Stomach smooth muscle (tissue), 2 donors: Measurements from ENCODE around the gene ACBD6.

ENCODE experiments used
- H3K27ac ChIP-seq: one replicate; pipeline ENCODE4 v1.7.0; 2013; ENCODE audit warnings: mild to moderate bottlenecking, low read length, inconsistent platforms
- H3K27me3 ChIP-seq, 2 donors: one replicate each; pipeline ENCODE4 v1.7.0; 2013; ENCODE audit warnings: low read length in 2 of 2; ENCODE audit not compliant: insufficient read depth in 2 of 2, control insufficient read depth in 1 of 2
- H3K36me3 ChIP-seq, 2 donors: one replicate each; pipeline ENCODE4 v1.7.0; 2013; ENCODE audit warnings: low read length in 2 of 2; ENCODE audit not compliant: control insufficient read depth in 2 of 2, insufficient read depth in 2 of 2
- H3K4me1 ChIP-seq: one replicate; pipeline ENCODE4 v1.7.0; 2013; ENCODE audit warnings: low read length; ENCODE audit not compliant: control insufficient read depth, insufficient read depth
- H3K4me3 ChIP-seq, 2 donors: one replicate each; pipeline ENCODE4 v1.7.0; 2013; ENCODE audit warnings: low read length in 2 of 2
- H3K9ac ChIP-seq, 2 donors: one replicate each; pipeline ENCODE4 v1.7.0; 2013; ENCODE audit warnings: low read length in 2 of 2, mild to moderate bottlenecking in 1 of 2
- H3K9me3 ChIP-seq, 2 donors: one replicate each; pipeline ENCODE4 v1.7.0; 2013; ENCODE audit warnings: low read length in 2 of 2; ENCODE audit not compliant: control insufficient read depth in 2 of 2
- donor health status: healthy.
- donor health status: Pancreatic carcinoma.

The ACBD6 gene

DNA sequence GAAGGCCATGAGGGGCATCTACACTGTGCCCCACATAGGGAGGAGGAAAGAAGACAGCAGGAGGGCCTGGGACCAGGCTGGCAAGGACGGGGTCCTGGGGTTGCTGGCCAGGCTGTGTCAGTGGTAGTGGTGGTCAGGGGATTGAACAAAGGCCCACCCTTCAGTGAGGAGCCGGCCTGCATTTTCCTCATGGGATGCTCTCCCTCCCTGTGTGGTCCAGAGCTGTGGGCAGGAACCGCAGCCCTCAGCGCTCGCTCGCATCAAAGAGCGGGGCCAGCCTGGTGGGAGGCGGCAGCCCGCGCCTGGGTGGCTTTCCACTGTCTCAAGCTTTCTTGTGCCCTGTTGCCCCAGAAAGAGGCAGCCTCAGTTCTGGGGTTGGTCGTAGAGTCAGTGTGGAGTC lies 247.5 kb downstream of the ACBD6 start:
- H3K36me3 ChIP-seq = no peaks in the 10 kb centered on the region
- no peaks in the 10 kb centered on the region for H3K4me1 ChIP-seq
- H3K27me3 ChIP-seq = peaks cover 49 to 66% of the 10 kb centered on the region in 2 donors
- H3K9ac ChIP-seq = no peak overlapping the region
- H3K9me3 ChIP-seq = no peaks in the 10 kb centered on the region
- no peak overlapping the region for H3K4me3 ChIP-seq
- no peak overlapping the region for H3K27ac ChIP-seq

DNA sequence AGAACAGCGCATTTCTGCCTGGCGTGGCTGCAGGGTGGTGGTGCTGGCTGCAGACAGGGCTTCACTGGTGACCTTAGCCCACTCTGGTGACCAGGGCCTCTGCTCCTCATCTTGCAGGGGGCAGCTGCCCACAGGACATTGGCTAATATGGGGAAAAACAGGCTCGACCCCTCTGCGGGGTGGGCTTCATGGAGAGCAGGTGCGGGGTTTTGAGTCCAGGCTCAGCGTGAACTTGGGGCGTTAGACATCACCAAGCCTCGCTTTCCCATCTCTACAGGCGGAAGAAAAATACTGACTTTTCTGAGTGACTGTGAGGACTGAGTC lies 247.9 kb downstream of the ACBD6 start:
- Histone ChIP-seq H3K36me3 (no peaks in the 10 kb centered on the region), H3K9ac (no peak overlapping the region), H3K27me3 (peaks cover 46 to 65% of the 10 kb centered on the region in 2 donors), H3K27ac (no peak overlapping the region), H3K9me3 (no peaks in the 10 kb centered on the region), H3K4me3 (no peak overlapping the region), H3K4me1 (no peaks in the 10 kb centered on the region)

DNA sequence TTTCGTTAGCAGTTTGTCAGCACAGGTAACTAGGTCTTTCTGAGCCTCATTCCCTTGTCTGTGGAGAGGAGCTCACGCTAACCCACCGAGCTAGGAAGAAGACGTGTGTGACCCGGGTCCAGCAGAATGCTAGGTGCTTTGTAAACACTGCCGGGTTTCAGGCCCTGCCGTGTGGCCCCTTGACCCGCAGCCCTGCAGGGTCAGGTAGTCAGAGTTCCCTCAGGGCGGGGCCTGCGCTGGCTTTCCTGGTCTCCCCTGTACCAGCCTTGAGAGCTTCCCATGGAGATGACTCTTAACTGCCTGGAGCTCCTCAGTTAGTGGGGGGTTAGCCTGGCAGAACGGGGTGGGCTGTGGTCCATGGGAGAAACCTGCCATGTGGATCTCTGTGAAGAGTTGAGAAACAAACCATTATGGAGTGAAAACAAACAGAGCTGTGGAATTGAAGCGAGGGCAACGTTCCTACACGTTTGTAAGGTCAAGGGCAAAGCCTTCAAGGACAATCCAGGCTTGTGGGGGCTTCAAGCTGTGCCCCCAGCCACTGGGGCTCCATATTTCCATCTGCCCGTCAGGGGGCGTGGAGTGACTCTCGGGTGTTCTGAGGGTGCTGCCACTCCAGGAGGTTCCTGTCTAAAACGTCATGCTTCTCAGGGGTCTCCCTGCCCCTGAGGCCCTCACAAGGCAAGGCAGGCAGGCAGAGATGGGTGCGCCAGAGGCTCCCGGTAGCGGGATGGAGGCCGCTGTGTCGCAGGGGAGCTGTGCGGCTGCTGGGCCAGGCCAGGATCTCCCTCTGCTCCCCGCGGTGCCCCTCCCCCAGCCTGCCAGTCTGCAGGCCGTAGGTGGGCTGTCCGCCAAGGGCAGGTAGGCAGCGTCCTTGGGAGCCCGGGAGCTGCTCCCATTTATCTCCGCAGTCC lies 248.5 kb downstream of the ACBD6 start:
- H3K9me3 ChIP-seq = no peaks in the 10 kb centered on the region
- no peak overlapping the region for H3K9ac ChIP-seq
- H3K27ac ChIP-seq = no peak overlapping the region
- no peak overlapping the region for H3K4me3 ChIP-seq
- peaks cover 43 to 59% of the 10 kb centered on the region in 2 donors for H3K27me3 ChIP-seq
- no peaks in the 10 kb centered on the region for H3K4me1 ChIP-seq
- H3K36me3 ChIP-seq = no peaks in the 10 kb centered on the region

DNA sequence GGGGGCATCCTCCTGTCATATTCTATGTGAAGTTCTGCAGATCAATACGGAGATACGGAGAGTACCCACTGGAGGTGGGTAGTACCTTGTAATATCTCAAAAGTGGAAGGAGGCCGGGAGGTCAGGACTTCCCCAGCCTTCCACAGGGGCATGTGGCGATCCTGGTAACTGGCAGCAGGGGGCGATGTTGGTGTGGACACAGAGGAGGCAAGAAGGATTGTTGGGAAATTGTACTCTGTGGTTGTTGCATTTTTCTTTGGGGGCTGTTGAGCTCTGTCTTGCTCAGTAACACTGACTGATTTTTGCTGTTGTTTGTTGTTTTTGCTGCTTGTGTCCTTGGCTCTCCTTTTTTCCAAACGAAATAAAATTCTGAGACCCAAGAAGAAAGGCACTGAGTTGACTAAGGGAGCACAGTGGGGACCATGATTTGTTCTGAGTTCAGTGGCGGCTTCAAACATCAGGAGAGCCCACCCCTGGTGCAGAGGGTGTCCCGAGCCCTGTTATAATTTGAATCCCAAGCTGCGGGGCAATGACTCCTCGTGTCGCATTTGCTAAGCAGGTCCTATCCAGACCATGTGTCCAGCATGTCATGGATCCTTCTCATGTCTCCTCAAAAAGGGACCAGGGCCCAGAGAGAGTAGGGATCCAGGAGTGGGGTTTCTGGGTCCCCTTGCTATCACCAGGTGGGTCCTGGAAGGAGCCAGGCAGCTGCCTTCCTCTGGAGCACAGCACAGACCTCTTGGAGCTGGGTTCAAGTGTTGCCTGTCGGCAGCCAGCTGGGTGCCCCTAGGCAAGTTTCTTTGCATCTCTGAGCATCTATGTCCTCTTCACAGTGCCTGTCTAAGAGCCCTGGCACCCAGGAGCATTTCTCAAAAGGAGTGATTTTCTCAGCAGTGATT lies 249.5 kb downstream of the ACBD6 start:
- H3K27ac ChIP-seq = no peak overlapping the region
- H3K36me3 ChIP-seq = no peaks in the 10 kb centered on the region
- H3K4me1 ChIP-seq = no peaks in the 10 kb centered on the region
- peaks cover 35 to 53% of the 10 kb centered on the region in 2 donors for H3K27me3 ChIP-seq
- H3K9ac ChIP-seq = no peak overlapping the region
- H3K4me3 ChIP-seq = no peak overlapping the region
- no peaks in the 10 kb centered on the region for H3K9me3 ChIP-seq

DNA sequence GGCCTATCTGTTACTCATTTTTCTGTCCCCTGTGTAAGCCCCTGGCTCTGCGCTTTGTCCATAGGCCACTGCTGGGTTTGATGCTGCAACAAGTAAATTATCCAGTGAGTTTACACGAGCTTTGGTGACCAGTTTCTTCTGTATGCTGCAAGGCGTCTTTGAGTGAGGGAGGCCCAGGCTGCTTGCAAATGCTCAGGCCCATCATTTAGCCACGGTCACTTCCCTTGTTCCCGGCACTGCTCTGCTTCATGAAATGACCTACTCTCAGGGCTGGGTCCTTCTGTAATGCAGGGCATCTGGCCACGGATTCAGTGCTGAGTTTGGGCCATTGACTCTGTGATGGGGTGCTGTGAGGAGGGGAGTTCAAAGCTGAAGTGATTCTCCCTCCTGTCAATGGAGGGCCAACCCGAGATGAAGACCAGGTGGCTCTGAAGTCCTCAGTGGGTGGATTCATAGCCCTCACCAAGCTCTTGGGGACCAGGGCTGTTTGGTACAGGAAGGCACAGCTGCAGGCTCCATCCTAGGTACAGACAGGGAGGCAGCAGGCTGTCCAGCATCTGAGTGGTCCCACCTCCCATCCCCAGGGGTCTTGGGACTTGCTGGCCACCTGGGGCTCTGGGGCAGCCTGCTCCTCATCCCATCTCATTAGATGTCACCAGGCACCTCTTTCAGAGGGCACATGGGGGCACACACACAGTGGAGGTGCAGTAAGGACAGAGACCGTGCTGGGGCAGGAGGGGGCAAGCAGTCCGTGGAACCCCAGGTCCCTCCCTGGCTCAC lies 250.7 kb downstream of the ACBD6 start:
- H3K9ac ChIP-seq = no peak overlapping the region
- no peak overlapping the region for H3K27ac ChIP-seq
- no peak overlapping the region for H3K4me3 ChIP-seq
- H3K27me3 ChIP-seq = peaks cover 31 to 44% of the 10 kb centered on the region in 2 donors
- no peaks in the 10 kb centered on the region for H3K4me1 ChIP-seq
- no peaks in the 10 kb centered on the region for H3K36me3 ChIP-seq
- H3K9me3 ChIP-seq = no peaks in the 10 kb centered on the region

DNA sequence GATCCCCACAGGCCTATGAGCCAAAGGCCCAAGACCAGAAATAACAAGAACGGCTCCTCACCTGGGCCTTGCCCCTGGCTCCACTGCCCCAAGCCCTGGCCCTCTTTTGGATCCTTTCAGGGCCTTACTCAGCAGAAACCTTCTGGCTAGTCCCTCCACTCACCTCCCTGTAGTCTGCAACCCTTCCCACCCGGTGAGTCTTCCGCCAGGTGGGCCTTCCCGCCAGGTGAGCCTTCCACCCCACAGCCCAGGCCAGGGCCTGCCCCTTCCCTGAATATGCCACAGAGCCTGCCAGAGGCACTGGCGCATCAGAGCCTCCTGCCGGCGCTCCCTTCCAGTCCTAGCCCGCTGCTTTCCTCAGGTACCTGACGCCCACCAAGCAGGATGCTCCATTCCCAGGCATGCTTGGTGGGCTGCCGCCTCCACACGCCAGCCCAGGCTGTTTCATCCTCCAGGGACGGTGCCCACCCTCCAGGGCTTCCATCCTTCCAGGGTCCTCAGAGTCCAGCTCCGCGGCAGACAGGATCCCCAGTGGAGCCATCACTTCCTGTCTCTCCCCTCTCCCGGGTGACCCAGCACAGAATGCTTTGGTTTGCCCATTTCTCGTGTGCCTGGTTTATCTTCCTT lies 251.4 kb downstream of the ACBD6 start:
- no peaks in the 10 kb centered on the region for H3K36me3 ChIP-seq
- H3K27me3 ChIP-seq = peaks cover 24 to 37% of the 10 kb centered on the region in 2 donors
- no peak overlapping the region for H3K27ac ChIP-seq
- no peak overlapping the region for H3K9ac ChIP-seq
- no peaks in the 10 kb centered on the region for H3K9me3 ChIP-seq
- H3K4me3 ChIP-seq = no peak overlapping the region
- no peaks in the 10 kb centered on the region for H3K4me1 ChIP-seq

DNA sequence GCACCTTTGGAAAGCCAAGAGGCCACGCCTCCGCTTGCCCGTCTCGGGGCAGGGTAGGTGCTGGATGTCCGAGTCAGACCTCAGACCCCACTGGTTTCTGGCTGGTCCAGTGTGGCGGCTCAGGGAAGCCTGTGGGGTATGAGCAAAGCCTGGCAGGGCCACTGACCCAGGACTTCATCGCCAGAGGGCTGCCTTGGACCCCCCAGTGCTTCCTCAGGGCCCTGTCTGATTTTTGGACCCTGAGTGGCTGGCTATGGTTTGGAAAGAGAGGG lies 251.9 kb downstream of the ACBD6 start:
- H3K36me3 ChIP-seq = no peaks in the 10 kb centered on the region
- H3K9me3 ChIP-seq = no peaks in the 10 kb centered on the region
- H3K27me3 ChIP-seq = peaks cover 19 to 36% of the 10 kb centered on the region in 2 donors
- no peak overlapping the region for H3K9ac ChIP-seq
- no peak overlapping the region for H3K4me3 ChIP-seq
- no peaks in the 10 kb centered on the region for H3K4me1 ChIP-seq
- no peak overlapping the region for H3K27ac ChIP-seq

DNA sequence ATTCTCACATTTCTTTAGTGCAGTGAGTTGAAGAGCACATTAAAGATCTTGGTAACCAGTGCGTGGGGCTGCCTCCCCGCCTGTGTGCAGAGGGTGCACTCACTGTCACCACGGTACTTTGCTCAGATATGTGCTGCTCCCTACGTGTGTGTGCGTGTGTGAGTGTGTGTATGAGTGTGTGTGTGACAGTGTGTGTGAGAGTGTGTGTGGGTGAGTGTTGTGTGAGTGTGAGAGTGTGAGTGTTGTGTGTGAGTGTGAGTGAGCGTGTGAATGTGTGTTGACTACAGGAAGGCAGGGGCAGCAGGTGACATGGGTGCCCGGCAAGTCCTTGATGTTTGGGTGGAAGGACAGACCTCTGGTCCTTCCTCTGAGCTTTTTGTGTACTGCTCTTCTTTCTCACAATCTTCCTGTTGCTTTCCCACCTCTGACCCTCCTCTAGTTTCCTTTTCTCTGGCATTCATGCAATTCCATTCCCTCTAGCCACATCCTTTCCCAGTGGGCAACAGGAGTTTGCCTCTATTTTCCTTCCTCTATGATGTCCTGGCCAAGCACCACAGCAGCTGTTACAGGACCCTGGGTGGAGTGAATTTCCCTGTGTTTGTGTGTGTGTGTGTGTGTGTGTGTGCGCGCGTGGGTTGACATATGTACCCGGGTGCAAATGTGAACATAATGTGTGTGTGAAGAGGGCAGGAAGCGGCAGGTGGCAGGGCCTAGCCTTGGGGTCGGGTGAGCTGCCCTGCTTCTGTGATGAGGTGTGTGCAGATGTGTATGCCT lies 252.5 kb downstream of the ACBD6 start:
- H3K4me3 ChIP-seq = no peak overlapping the region
- H3K4me1 ChIP-seq = no peaks in the 10 kb centered on the region
- H3K27me3 ChIP-seq = peaks cover 14 to 34% of the 10 kb centered on the region in 2 donors
- no peaks in the 10 kb centered on the region for H3K36me3 ChIP-seq
- no peak overlapping the region for H3K9ac ChIP-seq
- H3K9me3 ChIP-seq = no peaks in the 10 kb centered on the region
- no peak overlapping the region for H3K27ac ChIP-seq

DNA sequence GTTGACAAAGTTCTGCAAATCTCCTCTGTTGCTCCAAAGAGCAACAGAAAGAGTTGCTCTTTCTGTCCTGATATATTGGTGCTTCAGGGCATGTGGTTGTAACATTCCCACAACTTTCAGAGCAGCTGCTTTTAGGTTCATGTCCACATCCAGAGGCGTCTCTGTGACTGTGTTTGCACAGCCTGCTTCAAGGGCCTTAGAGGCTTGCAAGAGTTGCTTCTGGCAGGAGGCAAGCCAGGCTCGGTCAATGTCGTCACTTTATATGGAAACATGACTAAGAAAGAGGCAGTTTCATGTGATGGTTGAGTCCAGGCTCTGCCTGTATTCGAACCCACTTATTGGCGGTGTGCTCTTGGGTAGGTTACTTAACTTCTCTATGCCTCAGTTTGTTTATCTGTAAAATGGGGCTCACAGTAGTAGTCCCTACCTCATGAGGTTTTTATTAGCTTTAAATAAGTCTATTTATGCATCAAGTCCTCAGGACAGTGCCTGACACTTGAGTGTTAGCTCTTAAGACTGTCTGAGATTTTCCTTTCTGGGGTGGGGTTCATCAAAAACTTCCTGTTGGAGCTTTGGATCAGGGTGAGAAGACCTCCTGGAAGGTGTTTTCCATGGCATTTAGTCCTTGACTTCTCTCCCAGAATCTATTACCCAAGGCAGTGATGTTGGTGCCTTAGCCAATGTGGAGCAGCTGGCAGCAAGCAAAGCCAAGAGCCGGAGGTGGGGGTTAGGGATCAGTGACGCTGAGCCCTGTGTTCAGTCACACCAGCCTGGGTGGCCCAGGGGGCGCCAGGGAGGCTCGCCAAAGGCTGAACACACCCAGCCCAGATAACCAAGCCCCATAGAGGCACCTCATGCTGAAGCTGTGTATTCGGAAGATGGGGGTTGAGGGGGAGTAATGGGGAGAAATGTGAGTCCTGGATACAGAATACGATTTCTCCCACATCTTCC lies 253.4 kb downstream of the ACBD6 start:
- Histone ChIP-seq H3K9ac (no peak overlapping the region), H3K27ac (no peak overlapping the region), H3K27me3 (peaks cover 7 to 26% of the 10 kb centered on the region in 2 donors), H3K4me3 (no peak overlapping the region), H3K36me3 (no peaks in the 10 kb centered on the region), H3K4me1 (no peaks in the 10 kb centered on the region), H3K9me3 (no peaks in the 10 kb centered on the region)
